ENCODE data around the gene RGSL1. TPM values are rescaled to one million over a fixed set of nuclear protein-coding genes. Genes with fewer than 3 reads are reported as not detected.

Gene RGSL1
- total and polyA plus RNA-seq, 2 of the 8 experiments (the other 6 are each of a cell fraction or from before 2014, with no cell fraction given), result not detected

GRCh38 chr1:182586380-182586779, 136.4 kb downstream of the RGSL1 start:
- H2AFZ ChIP-seq (ENCODE audit: low read length), result no peak overlapping the region
- WGBS, 2 experiments (ENCODE audit: extremely low coverage in 1 of 2, insufficient coverage in 1 of 2, insufficient read length in 1 of 2, insufficient replicate concordance in 2 of 2, low coverage in 1 of 2, low lambda C conversion rate in 2 of 2, missing lambda C conversion rate in 1 of 2), result 87% methylated on average over 11 of the region's 11 CpGs; no CpG with 5 or more reads in 1 of the 2 experiments
- no peak overlapping the region for H3K14ac ChIP-seq (ENCODE audit: insufficient read length)
- H3K4ac ChIP-seq (replicated peaks; ENCODE audit: insufficient read length, low read depth, low read length), result no peak overlapping the region
- no peak overlapping the region for H3K4me2 ChIP-seq (ENCODE audit: insufficient read depth in 1 of 2, low read depth in 2 of 2, low read length in 2 of 2)
- H3K36me3 ChIP-seq (ENCODE audit: control insufficient read depth in 2 of 4, insufficient read depth in 4 of 4, low read length in 3 of 4), result no peaks in the 10 kb centered on the region
- peaks cover 0 to 12% (median 2%) of the 10 kb centered on the region in 4 experiments; a peak in 4 of 7 replicates for H3K4me1 ChIP-seq (replicated peaks in 1 of 4; ENCODE audit: control insufficient read depth in 3 of 4, insufficient read depth in 4 of 4, low read length in 3 of 4)
- H2BK5ac ChIP-seq (ENCODE audit: low read depth, low read length), result no peak overlapping the region
- H2BK120ac ChIP-seq (replicated peaks; ENCODE audit: low read depth, low read length), result no peak overlapping the region
- no peak for TF ChIP-seq PHF8 (conservative IDR thresholded peaks at IDR 0.05; ENCODE audit: low read depth, low read length)
- TF ChIP-seq POLR2A (IDR thresholded peaks at IDR 0.05; ENCODE audit: control extremely low read depth in 1 of 2, low read depth in 2 of 2, low read length in 2 of 2), result no peak
- no peak for TF ChIP-seq TAF1 (IDR thresholded peaks at IDR 0.05; ENCODE audit: low read depth, low read length)
- no peak for TF ChIP-seq SP1 (IDR thresholded peaks at IDR 0.05; ENCODE audit: low read depth, low read length)
- no peak for TF ChIP-seq POU5F1 (IDR thresholded peaks at IDR 0.05; ENCODE audit: low read depth, low read length)
- no peak for TF ChIP-seq CBX8 (IDR thresholded peaks at IDR 0.05; ENCODE audit: borderline replicate concordance, low read depth, low read length)
- TF ChIP-seq SIN3A (conservative IDR thresholded peaks at IDR 0.05 in 1 of 2, IDR thresholded peaks at IDR 0.05 in 1 of 2; ENCODE audit: low read depth in 1 of 2, low read length in 2 of 2), result no peak
- no peak for TF ChIP-seq SRF (IDR thresholded peaks at IDR 0.05; ENCODE audit: low read depth, low read length)
- TF ChIP-seq KDM5A (IDR thresholded peaks at IDR 0.05; ENCODE audit: low read length), result no peak
- no peak for TF ChIP-seq RAD21 (IDR thresholded peaks at IDR 0.05 in 1 of 2, conservative IDR thresholded peaks at IDR 0.05 in 1 of 2; ENCODE audit: low read depth in 2 of 2, low read length in 2 of 2)
- no peak for FAIRE-seq
- H3K9ac ChIP-seq (replicated peaks in 1 of 4; ENCODE audit: extremely low read depth in 1 of 4, low read depth in 3 of 4, low read length in 3 of 4), result no peak overlapping the region
- no peak overlapping the region for H3K18ac ChIP-seq (ENCODE audit: extremely low read depth, low read length)
- no peak overlapping the region for H2AK5ac ChIP-seq (ENCODE audit: low read depth, low read length)
- no peaks in the 10 kb centered on the region for H3K79me1 ChIP-seq (ENCODE audit: low read depth, low read length)
- no peaks in the 10 kb centered on the region for H4K20me1 ChIP-seq (replicated peaks in 1 of 2; ENCODE audit: control insufficient read depth in 1 of 2, insufficient read depth in 2 of 2, low read length in 2 of 2)
- no peak overlapping the region for H3K4me3 ChIP-seq (ENCODE audit: extremely low read depth in 1 of 4, insufficient read depth in 2 of 4, low read depth in 3 of 4, low read length in 4 of 4)
- no peak overlapping the region for H3K56ac ChIP-seq (replicated peaks; ENCODE audit: insufficient read length, low read depth, low read length)
- POLR2A ChIA-PET (ENCODE audit: partially characterized antibody), result no interaction called here
- no peak for DNase-seq (ENCODE audit: low read depth in 1 of 2, low spot score in 2 of 2)
- H2BK15ac ChIP-seq (ENCODE audit: low read length), result no peak overlapping the region
- H3K27me3 ChIP-seq (replicated peaks in 1 of 4; ENCODE audit: control insufficient read depth in 3 of 4, extremely low read depth in 1 of 4, insufficient read depth in 3 of 4, low read length in 3 of 4), result no peaks in the 10 kb centered on the region
- no peak overlapping the region for H3K27ac ChIP-seq (ENCODE audit: low read depth, low read length)
- H4K91ac ChIP-seq (replicated peaks; ENCODE audit: insufficient read length, low read length), result no peak overlapping the region
- H3K79me2 ChIP-seq (ENCODE audit: control insufficient read depth in 1 of 2, insufficient read depth in 2 of 2, low read length in 2 of 2), result no peaks in the 10 kb centered on the region
- CTCF ChIA-PET (ENCODE audit: partially characterized antibody), result interaction anchor here (0.6 to 37.1 kb wide), 3 partner anchors 9 to 205 kb away, joined by 6 to 1131 read pairs (median 44); partner anchors contain the start of gene NPL
- no peak overlapping the region for H3K23ac ChIP-seq (ENCODE audit: insufficient read length)
- H2BK12ac ChIP-seq (ENCODE audit: low read depth, low read length), result no peak overlapping the region
- H4K5ac ChIP-seq (ENCODE audit: insufficient read length, low read depth, low read length), result no peak overlapping the region
- no peak overlapping the region for H2BK20ac ChIP-seq (ENCODE audit: low read length)
- no peaks in the 10 kb centered on the region for H3K23me2 ChIP-seq (ENCODE audit: low read depth, low read length)
- H3K9me3 ChIP-seq (ENCODE audit: insufficient read depth in 2 of 2, low read depth in 1 of 2, low read length in 1 of 2), result no peaks in the 10 kb centered on the region
- no peak overlapping the region for H4K8ac ChIP-seq (ENCODE audit: extremely low read depth, insufficient read depth, low read length)

Data from H1 (cell line).